OCI-LY1 (cell line): Measurements from ENCODE around the gene PRRG1.

Experiments
- H2AFZ ChIP-seq: fragments of 200-600 bp; sonication (generic), shearing (Covaris generic); 2 replicates; pipeline ENCODE4 v1.6.0; 2014; ENCODE audit warnings: antibody characterized with exemption, mild to moderate bottlenecking, low read length
- H3F3A ChIP-seq: fragments of 200-600 bp; sonication (generic), shearing (Covaris generic); 2 replicates; pipeline ENCODE4 v1.6.0; 2014; ENCODE audit warnings: mild to moderate bottlenecking, antibody characterized with exemption, low read length, moderate library complexity; ENCODE audit not compliant: insufficient read depth
- H3K27ac ChIP-seq: fragments of 200-600 bp; sonication (generic); 2 replicates; pipeline ENCODE4 v1.5.1; 2014; ENCODE audit warnings: low read length, mixed run types, mild to moderate bottlenecking, low read depth; ENCODE audit not compliant: poor library complexity, severe bottlenecking
- H3K27me3 ChIP-seq: fragments of 200-600 bp; sonication (generic); 2 replicates; pipeline ENCODE4 v1.6.0; 2014; ENCODE audit warnings: antibody characterized with exemption, mild to moderate bottlenecking, low read length, moderate library complexity; ENCODE audit not compliant: insufficient read depth
- H3K36me3 ChIP-seq: fragments of 200-600 bp; sonication (generic); 2 replicates; pipeline ENCODE4 v1.6.1; 2014; ENCODE audit warnings: mild to moderate bottlenecking, antibody characterized with exemption, low read length, moderate library complexity, mixed read lengths; ENCODE audit not compliant: insufficient read depth
- H3K4me1 ChIP-seq: fragments of 200-600 bp; sonication (generic); 2 replicates; pipeline ENCODE4 v1.5.1; 2014; ENCODE audit warnings: mild to moderate bottlenecking, low read length, moderate library complexity; ENCODE audit not compliant: insufficient read depth, severe bottlenecking
- H3K4me2 ChIP-seq: fragments of 200-600 bp; sonication (generic), shearing (Covaris generic); 2 replicates; pipeline ENCODE4 v1.6.1; 2014; ENCODE audit warnings: low read length
- H3K4me3 ChIP-seq: fragments of 200-600 bp; sonication (generic); 2 replicates; pipeline ENCODE4 v1.5.1; 2014; ENCODE audit warnings: low read length, low read depth, mild to moderate bottlenecking, mixed read lengths; ENCODE audit not compliant: poor library complexity, severe bottlenecking
- H3K79me2 ChIP-seq: fragments of 200-600 bp; shearing (Covaris generic); 2 replicates; pipeline ENCODE4 v1.6.1; 2016; ENCODE audit warnings: mixed run types, low read length, mixed read lengths; ENCODE audit not compliant: insufficient read depth
- H3K9ac ChIP-seq: fragments of 200-600 bp; sonication (generic), shearing (Covaris generic); 2 replicates; pipeline ENCODE4 v1.6.1; 2014; ENCODE audit warnings: mild to moderate bottlenecking, low read length, mixed read lengths
- H3K9me2 ChIP-seq: fragments of 200-600 bp; sonication (generic), shearing (Covaris generic); 2 replicates; pipeline ENCODE4 v1.6.1; 2014; ENCODE audit warnings: low read depth, mild to moderate bottlenecking, low read length, mixed read lengths
- H3K9me3 ChIP-seq: fragments of 200-600 bp; shearing (Covaris generic); 2 replicates; pipeline ENCODE4 v1.6.1; 2014; ENCODE audit warnings: low read length, mixed read lengths
- H4K20me1 ChIP-seq: fragments of 200-600 bp; sonication (generic), shearing (Covaris generic); 2 replicates; pipeline ENCODE4 v1.6.0; 2016; ENCODE audit warnings: mild to moderate bottlenecking, low read length; ENCODE audit not compliant: insufficient read depth
- EZH2 ChIP-seq: fragments of 200-600 bp; sonication (generic), shearing (Covaris generic); IDR thresholded peaks from 2 replicates; pipeline ENCODE4 v1.8.0; 2017; ENCODE audit warnings: borderline replicate concordance, mixed run types, mild to moderate bottlenecking, antibody characterized with exemption, low read length, moderate library complexity, mixed read lengths
- TF ChIP-seq, protein P1 (sequence below): fragments of 200-600 bp; sonication (generic), shearing (Covaris generic); IDR thresholded peaks from 2 replicates; pipeline ENCODE4 v1.5.1; 2017; ENCODE audit warnings: mild to moderate bottlenecking, antibody characterized with exemption, low read length, moderate library complexity, mixed read lengths

Gene PRRG1

DNA sequence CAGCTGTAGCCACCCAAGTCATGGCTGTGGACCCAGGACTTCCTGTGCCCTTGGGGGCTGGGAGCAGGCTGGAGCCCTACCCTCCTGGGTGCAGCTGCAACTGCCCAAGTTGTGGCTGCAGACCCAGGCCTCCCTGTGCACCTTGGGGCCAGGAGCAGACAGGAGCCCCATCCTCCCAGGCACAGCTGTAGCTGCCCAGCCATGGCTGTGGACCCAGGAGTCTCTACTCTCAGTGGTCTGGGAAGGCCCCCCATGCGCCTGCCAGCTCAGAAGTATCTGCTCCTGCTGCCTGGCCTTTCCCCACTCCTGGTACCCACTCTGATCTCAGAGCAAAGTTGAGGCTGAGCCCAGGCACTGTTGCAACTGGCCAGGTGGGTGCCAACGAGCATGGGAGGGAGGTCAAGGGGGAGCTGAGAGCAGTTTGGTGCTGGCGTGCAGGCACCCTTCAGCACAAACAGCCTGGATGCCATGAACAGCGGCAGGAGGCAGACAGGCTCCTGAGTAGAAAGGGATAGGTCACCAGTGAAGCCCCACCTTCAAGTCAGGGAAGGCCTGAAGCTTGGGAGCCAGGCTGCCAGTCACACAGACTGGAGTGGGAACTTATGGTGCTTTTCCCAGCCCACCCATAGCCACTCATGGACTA, 21.5 kb downstream of the PRRG1 start:
- Histone ChIP-seq H3K27ac (no peak overlapping the region), H3K36me3 (no peaks in the 10 kb centered on the region), H3K9me3 (no peaks in the 10 kb centered on the region), H3K27me3 (no peaks in the 10 kb centered on the region), H3K9me2 (no peaks in the 10 kb centered on the region), H3K4me3 (no peak overlapping the region), H3F3A (no peaks in the 10 kb centered on the region), H2AFZ (no peak overlapping the region), H3K4me2 (no peak overlapping the region), H3K79me2 (no peaks in the 10 kb centered on the region), H3K9ac (no peak overlapping the region), H4K20me1 (no peaks in the 10 kb centered on the region), H3K4me1 (no peaks in the 10 kb centered on the region)
- TF ChIP-seq, protein P1, sequence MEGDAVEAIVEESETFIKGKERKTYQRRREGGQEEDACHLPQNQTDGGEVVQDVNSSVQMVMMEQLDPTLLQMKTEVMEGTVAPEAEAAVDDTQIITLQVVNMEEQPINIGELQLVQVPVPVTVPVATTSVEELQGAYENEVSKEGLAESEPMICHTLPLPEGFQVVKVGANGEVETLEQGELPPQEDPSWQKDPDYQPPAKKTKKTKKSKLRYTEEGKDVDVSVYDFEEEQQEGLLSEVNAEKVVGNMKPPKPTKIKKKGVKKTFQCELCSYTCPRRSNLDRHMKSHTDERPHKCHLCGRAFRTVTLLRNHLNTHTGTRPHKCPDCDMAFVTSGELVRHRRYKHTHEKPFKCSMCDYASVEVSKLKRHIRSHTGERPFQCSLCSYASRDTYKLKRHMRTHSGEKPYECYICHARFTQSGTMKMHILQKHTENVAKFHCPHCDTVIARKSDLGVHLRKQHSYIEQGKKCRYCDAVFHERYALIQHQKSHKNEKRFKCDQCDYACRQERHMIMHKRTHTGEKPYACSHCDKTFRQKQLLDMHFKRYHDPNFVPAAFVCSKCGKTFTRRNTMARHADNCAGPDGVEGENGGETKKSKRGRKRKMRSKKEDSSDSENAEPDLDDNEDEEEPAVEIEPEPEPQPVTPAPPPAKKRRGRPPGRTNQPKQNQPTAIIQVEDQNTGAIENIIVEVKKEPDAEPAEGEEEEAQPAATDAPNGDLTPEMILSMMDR = no peak
- TF ChIP-seq EZH2 = no peak

DNA sequence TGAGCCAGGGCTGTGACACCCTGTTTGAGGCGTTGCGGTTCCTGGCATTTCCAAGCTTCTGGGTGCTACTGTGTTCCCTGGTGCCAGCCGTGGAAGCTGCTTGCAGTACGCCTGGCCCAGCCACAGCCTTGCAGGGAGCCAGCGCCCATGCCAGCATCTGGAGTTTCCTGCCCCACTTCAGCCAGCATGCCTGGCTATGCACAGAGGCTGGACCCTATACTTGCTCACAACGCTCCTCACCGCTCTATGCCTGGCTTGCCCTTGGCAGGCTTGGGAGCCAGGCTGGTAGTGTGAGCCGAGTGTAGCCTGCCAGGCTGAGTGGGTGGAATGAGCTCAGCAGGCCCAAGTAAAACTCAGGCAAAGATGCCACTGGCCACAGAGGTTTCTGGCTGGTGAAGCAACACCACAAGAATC, 22.4 kb downstream of the PRRG1 start:
- H3K27me3 ChIP-seq = no peaks in the 10 kb centered on the region
- TF ChIP-seq, protein P1 = no peak
- no peak for TF ChIP-seq EZH2

DNA sequence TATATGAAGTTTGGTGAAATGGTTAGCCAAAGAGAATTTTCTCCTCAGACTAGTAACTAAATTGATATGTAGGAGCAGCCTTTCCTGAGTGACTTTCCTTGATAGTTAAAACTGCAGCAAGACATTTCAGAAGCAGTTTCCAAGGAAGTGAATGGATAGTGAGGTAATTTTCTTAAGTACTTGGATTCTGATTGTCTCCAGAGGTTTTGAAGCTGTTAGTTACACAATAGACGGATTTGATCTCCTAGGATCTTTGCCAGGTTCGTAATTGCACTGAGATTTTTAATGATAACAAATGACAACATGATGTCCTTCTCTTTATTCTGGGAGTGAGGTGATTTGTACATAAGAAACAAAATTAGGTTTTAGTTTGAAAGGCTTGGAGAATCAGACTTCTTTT, 29.2 kb downstream of the PRRG1 start:
- no peak for TF ChIP-seq EZH2
- TF ChIP-seq, protein P1 = no peak
- H3K9ac ChIP-seq = no peak overlapping the region

More for the DNA sequence above, 22.4 kb downstream of the PRRG1 start:
- Histone ChIP-seq H3F3A (no peaks in the 10 kb centered on the region), H3K9me2 (no peaks in the 10 kb centered on the region), H3K4me1 (no peaks in the 10 kb centered on the region), H3K9me3 (no peaks in the 10 kb centered on the region), H3K4me2 (no peak overlapping the region), H4K20me1 (no peaks in the 10 kb centered on the region), H2AFZ (no peak overlapping the region), H3K79me2 (no peaks in the 10 kb centered on the region), H3K4me3 (no peak overlapping the region), H3K9ac (no peak overlapping the region), H3K27ac (no peak overlapping the region), H3K36me3 (no peaks in the 10 kb centered on the region)

More for the DNA sequence above, 29.2 kb downstream of the PRRG1 start:
- Histone ChIP-seq H3K27me3 (no peaks in the 10 kb centered on the region), H4K20me1 (no peaks in the 10 kb centered on the region), H3K4me1 (no peaks in the 10 kb centered on the region), H3K79me2 (no peaks in the 10 kb centered on the region), H3K27ac (no peak overlapping the region), H2AFZ (no peak overlapping the region), H3K4me3 (no peak overlapping the region), H3K9me2 (no peaks in the 10 kb centered on the region), H3F3A (no peaks in the 10 kb centered on the region), H3K36me3 (no peaks in the 10 kb centered on the region), H3K9me3 (no peaks in the 10 kb centered on the region), H3K4me2 (no peak overlapping the region)
